HG02981 (cell line): ENCODE measurements around the gene MAMLD1.

ENCODE experiments used
- ATAC-seq: cut with Tn5 transposase; IDR thresholded peaks from one replicate; pipeline ENCODE4 v1.9.1; 2021; ENCODE audit warnings: mild to moderate bottlenecking, moderate library complexity; ENCODE audit not compliant: unreplicated experiment

Gene MAMLD1

GRCh38 chrX:150455215-150455608 is 92.1 kb downstream of the MAMLD1 start:
- no peak for ATAC-seq

- no peak for ATAC-seq
Measured at GRCh38 chrX:150456466-150456865, 93.3 kb downstream of the MAMLD1 start.

DNA sequence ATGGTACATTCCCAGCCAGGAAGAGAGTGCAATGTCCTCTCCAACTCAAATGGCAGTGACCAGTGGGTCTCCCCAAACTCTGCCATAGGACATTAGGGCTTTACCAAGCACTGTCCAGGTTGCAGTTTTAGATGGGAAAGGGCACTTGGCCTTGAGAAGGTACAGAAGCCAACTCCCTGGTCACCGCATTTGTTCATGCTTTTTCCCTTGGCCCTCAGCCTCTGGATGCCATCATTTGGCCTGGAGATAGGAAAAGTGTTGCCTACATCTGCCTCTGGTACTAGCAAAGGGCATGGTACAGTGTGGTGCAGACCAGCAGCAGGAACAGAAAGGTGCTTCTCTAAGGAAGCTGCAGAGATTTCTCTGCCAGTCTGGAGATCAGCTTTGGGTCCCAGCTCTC is 93.8 kb downstream of the MAMLD1 start:
- ATAC-seq, result no peak

DNA sequence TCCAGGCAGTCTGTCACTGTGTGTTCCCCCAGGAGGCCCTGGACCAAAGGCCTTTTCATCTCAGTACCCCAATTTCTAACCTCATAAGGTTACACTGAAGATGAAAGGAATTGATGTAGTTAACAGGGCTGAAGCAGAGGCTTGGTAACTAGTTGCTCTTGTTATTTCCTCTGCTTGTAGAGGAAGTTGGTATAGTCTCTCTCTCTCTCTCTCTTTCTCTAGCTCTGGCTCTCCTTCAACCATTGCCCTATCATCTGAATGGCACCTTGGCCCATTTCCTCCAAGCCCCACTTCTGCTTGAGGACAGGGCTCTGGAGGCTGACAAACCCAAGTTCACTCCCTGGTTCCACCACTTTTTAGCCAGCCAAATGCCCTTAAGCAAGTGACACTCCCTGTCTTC is 96.1 kb downstream of the MAMLD1 start:
- no peak for ATAC-seq

GRCh38 chrX:150460063-150460462 is 96.9 kb downstream of the MAMLD1 start:
- no peak for ATAC-seq

GRCh38 chrX:150460781-150461180 is 97.7 kb downstream of the MAMLD1 start:
- ATAC-seq, result no peak

DNA sequence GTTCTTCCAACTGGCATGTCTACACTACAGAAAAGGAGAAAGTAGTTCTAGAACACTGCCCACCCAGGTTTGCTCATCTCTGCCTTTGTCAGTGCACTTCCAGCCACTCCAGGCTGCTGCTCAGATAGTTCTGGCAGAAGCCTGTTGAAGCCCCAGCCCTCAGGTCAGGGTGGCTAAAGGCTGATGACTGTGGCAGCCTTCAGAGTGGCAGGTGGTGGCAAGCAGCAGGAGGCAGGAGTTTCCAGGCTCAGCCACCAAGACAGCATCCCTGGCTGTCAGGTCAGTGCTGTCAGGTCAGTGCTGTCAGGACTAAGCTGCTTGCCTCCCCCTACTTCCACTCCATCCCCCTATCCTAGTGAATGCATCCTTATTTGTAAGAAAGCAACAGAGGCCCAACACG is 100.4 kb downstream of the MAMLD1 start:
- ATAC-seq, result no peak

- no peak for ATAC-seq
Measured at GRCh38 chrX:150464001-150464400, 100.9 kb downstream of the MAMLD1 start.

- no peak for ATAC-seq
Measured at GRCh38 chrX:150465326-150465725, 102.2 kb downstream of the MAMLD1 start.

DNA sequence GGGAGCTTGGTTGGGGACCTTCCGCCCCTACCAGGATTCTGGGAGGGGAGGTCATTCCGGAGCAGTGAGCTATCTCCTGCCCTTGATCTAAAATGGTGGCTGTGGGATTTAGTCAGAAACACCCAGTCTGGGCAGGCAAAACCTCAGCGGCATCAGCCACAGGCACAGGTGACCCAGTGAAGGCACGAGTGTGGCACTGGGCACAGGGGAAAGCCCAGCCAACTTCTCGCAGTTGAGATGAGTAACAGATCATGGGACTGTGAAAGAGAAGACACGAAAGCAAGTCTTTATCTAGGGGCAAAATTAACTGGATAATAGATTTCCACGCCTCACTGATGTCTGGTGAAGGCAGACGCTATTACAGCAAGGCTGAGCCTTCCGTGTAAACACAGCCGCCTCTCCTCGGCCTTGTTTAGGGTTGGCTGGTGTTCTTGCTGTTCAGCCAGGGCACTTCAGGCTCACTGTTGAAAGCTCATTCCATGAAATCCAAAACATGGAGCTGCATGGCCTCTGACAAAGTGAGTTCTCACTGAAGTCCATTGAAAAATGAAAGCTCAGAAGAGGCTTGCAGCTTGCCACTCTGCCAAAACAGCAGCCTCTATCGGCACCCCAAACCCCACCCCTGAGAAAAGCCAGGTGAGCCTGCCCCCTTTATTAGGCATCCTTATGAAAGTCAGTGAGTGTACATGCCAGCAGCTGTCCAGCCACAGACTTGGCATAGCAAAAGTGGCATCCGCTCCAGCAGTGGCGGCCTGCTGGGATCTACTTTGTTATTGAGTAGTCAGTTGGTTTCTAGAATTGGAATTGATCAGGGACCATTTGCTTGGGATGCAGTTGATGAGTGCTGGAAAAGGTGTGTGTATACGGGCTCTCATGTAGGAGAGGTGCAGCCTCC is 103.0 kb downstream of the MAMLD1 start:
- no peak for ATAC-seq

- no peak for ATAC-seq
Measured at GRCh38 chrX:150472306-150472705, 109.2 kb downstream of the MAMLD1 start.

GRCh38 chrX:150473371-150473770 is 110.3 kb downstream of the MAMLD1 start:
- no peak for ATAC-seq

- no peak for ATAC-seq
Measured at GRCh38 chrX:150475461-150475860, 112.3 kb downstream of the MAMLD1 start.

DNA sequence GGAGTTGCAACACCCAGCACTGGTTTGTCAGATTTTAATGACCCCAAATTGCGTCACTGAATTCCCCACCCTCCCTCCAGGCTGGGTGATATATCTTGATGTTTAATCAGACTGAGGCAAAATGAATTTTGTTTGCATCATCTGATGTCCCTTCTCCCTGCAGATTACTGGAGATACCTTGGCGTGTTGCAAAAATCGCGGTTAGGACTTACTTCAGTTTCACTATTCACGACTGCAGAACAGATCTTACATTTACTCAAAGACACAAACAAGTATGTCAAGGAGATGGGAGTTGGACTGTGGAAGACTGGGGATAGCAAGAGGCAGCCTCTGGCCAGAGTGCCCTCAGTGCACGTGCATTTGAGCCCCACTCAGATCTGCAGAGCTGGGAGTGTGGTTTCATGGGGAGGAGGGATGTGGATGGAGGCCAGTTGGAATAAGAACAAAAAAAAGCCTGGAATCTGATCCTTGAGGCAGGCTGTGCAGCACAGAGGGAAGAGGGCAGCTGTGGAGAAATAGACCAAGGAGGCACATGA is 113.1 kb downstream of the MAMLD1 start:
- no peak for ATAC-seq

DNA sequence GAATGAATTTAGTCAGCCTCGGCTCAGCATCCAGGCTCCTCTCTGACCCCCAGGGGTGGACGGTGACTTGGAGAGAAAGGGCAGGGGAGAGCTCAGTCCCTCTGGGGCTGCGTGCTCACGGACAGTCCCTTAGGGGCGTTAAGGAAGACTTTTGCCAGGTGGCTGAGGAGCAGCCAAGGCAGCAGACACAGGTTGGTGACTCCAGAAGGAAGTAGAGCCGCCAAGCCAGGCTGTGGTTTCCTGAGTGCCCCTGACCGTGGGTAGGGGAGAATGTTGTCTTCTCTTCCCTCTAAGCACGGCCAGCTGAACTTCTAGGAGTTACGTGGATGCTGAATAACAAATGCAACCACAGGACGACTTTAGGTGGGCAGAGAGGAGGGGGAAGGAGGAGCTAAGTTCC is 114.3 kb downstream of the MAMLD1 start:
- no peak for ATAC-seq

GRCh38 chrX:150478496-150479492 is 115.7 kb downstream of the MAMLD1 start:
- peak; percentile 72 for ATAC-seq

GRCh38 chrX:150482537-150483206 is 119.6 kb downstream of the MAMLD1 start:
- ATAC-seq, result peak; percentile 40

DNA sequence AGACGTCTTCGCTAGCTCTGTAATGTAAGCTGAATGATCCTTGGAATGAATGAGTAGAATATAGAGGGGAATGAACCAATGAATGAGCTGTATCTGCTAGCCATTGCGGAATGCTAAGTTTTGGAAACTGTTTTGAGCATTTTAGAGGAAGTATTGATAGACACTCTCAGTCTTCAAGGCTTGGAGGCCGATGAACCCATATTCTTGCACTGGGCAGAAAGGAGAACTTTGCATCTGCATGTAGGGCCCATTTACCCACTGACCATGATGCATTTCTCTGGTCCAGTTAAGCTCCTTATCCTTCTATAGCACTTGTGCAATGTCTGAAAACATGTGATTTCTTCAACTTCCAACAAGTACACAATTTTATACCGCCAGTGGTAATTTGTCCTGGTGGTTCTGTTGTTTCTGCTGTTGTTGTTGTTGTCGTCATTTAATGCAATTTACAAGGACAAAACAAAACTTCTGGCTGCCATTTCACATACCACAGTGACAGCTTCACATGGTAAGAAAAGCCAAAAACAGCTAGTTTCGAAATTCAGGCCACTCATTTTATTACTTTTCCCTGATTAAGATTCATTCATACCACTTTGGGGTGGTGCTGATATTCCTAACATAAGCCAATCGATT is 120.4 kb downstream of the MAMLD1 start:
- ATAC-seq, result no peak

DNA sequence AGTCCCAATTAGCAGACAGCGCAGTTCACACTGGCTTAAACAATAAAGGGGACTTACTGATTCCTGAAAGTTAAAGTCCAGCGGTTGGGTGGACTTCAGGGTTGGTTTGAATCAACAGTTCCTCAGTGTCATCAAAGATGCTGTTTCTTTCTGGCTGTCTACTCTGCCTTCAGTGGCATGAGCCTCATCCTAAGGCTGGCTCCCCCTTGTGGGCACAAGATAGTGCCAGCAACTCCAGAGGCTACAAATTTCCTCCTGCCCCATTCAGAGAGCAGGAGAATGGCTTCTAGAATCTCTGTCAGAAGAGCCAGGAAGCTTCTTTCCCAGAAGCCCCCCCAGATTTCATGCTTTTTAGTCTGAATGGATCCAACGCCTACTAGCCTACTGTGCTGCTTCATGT is 122.9 kb downstream of the MAMLD1 start:
- no peak for ATAC-seq

GRCh38 chrX:150487369-150488094 is 124.4 kb downstream of the MAMLD1 start:
- ATAC-seq, result no peak
